ENCODE data around the gene MRPL54. TPM values are rescaled to one million over a fixed set of nuclear protein-coding genes. Genes with fewer than 3 reads are reported as not detected.

MRPL54 gene
- total RNA-seq, 1 donor from 2014 or later, result 59.4 TPM

DNA sequence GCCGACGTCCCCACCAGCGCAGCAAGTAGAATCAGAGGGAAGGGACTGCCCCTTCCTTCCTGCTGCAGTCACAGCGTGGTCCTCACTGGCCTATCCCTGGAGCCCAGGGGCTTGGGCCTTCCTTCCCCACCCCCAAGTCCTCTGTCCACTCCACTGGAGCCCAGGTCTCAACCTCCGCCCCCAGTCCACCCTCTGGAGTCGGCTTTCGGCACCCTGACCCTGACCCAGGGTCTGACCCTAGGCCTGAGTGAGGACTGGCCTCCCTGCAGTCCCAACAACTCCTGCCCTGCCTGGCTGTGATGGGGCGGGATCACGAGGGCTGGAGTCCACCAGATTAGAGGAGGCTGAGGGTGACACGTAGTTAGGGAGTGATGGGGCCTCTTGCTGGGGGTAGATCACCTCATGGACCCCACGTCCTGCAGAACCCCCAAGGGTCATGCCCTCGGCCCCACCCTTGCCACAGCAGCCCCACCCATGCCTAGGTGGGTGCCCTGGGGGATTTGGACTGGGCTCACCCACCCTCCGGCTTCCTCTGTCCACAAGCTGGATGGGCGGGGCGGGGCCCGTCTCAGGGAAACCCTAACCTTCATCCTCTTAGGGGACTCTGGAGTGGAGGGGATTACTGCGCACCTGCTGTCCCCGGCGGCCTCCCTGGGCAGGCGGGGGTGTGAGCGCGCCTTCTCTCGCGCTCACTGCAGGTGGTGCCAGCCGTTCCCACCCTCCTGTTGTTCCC lies 5.7 kb downstream of the MRPL54 start:
- ATAC-seq (no peak), DNase-seq (no peak)
- TF ChIP-seq, protein P1, sequence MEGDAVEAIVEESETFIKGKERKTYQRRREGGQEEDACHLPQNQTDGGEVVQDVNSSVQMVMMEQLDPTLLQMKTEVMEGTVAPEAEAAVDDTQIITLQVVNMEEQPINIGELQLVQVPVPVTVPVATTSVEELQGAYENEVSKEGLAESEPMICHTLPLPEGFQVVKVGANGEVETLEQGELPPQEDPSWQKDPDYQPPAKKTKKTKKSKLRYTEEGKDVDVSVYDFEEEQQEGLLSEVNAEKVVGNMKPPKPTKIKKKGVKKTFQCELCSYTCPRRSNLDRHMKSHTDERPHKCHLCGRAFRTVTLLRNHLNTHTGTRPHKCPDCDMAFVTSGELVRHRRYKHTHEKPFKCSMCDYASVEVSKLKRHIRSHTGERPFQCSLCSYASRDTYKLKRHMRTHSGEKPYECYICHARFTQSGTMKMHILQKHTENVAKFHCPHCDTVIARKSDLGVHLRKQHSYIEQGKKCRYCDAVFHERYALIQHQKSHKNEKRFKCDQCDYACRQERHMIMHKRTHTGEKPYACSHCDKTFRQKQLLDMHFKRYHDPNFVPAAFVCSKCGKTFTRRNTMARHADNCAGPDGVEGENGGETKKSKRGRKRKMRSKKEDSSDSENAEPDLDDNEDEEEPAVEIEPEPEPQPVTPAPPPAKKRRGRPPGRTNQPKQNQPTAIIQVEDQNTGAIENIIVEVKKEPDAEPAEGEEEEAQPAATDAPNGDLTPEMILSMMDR (IDR thresholded peaks at IDR 0.05), result no peak
- Histone ChIP-seq H3K4me1 (peaks cover 9% of the 10 kb centered on the region), H3K9me3 (no peaks in the 10 kb centered on the region), H3K27ac (no peak overlapping the region), H3K4me3 (no peak overlapping the region), H3K27me3 (ENCODE audit: low read depth) (no peaks in the 10 kb centered on the region), H3K36me3 (peaks cover 47% of the 10 kb centered on the region)
- intact Hi-C loops (cut with DNase I), result no loop called here

GRCh38 chr19:3768748-3769099 lies 6.2 kb downstream of the MRPL54 start:
- no peaks in the 10 kb centered on the region for H3K27me3 ChIP-seq (ENCODE audit: low read depth)
- DNase-seq, result no peak
- TF ChIP-seq, protein P1 (IDR thresholded peaks at IDR 0.05), result no peak
- H3K9me3 ChIP-seq, result no peaks in the 10 kb centered on the region
- peaks cover 47% of the 10 kb centered on the region for H3K36me3 ChIP-seq
- ATAC-seq, result no peak
- intact Hi-C loops (cut with DNase I), result no loop called here
- no peak overlapping the region for H3K27ac ChIP-seq
- peaks cover 4% of the 10 kb centered on the region for H3K4me1 ChIP-seq
- no peak overlapping the region for H3K4me3 ChIP-seq

DNA sequence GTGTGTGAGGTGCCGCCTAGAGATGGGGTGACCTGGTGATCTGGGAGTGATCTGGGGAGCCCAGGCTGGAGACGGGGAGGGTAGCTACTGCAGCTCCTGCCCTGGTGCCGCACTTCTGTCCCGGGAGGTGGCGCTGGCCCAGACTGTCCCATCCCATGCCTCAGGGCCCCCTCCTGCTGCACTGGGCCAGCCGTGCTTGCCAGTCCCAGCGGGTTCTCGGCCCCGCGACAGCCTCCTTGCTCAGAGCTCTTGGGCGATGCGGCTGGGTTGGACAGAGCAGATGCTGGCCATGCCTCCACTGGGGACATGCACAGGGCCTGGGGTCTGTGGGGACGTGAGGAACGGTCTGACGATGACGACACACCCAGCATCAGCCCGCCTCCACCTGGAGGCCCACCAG lies 7.0 kb downstream of the MRPL54 start:
- no peaks in the 10 kb centered on the region for H3K9me3 ChIP-seq
- H3K36me3 ChIP-seq, result peaks cover 47% of the 10 kb centered on the region
- no peak for ATAC-seq
- H3K27ac ChIP-seq, result no peak overlapping the region
- no peak for DNase-seq
- intact Hi-C loops (cut with DNase I), result no loop called here
- no peak overlapping the region for H3K4me3 ChIP-seq
- no peaks in the 10 kb centered on the region for H3K4me1 ChIP-seq
- H3K27me3 ChIP-seq (ENCODE audit: low read depth), result no peaks in the 10 kb centered on the region
- TF ChIP-seq, protein P1 (IDR thresholded peaks at IDR 0.05), result no peak

DNA sequence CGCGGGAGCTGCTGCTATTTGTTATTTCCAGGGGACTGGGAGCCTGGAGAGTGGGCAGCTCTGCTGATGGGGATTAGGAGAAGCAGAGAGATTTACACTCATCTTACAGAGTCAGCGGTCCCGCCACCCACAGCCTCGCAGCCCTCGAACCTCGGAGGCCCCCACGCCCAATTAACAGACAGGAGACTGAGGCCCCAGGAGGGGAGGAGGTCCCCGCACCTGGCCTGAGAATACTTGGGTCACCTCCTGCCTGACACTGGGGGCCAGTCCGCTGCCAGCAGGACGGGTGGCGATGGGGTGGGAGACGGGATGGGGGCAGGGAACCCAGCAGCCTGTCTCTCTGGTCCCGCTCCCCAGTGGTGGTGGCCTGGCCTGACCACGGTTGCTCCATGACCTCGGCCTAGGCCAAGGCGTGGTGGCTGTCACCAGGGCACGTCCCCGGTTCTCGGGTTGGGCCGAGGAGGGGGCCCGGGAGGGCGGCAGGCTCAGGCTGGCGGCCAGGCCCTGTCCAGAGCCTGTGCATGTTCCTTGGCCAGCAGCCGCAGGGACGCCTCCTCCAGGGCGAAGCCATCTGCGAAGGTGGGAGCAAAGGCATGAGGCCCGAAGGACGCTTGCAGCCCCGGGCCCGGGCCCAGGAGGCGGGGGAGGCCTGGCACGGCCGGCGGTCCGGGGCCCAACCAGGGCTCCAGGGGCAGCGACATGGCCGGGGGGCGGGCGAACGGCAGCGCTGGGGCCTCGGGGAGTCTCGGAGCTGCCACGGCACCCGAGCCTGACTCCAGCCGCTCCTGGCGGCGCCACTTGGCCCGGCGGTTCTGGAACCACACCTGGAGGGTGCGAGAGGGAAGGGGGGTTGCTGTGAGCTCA lies 7.9 kb downstream of the MRPL54 start:
- TF ChIP-seq, protein P1 (IDR thresholded peaks at IDR 0.05), result no peak
- H3K27ac ChIP-seq, result no peak overlapping the region
- no peaks in the 10 kb centered on the region for H3K9me3 ChIP-seq
- DNase-seq (no peak), ATAC-seq (no peak)
- no peak overlapping the region for H3K4me3 ChIP-seq
- no peaks in the 10 kb centered on the region for H3K27me3 ChIP-seq (ENCODE audit: low read depth)
- H3K36me3 ChIP-seq, result peaks cover 42% of the 10 kb centered on the region
- H3K4me1 ChIP-seq, result no peaks in the 10 kb centered on the region
- intact Hi-C loops (cut with DNase I), result no loop called here

- Histone ChIP-seq H3K4me3 (no peak overlapping the region), H3K27me3 (ENCODE audit: low read depth) (no peaks in the 10 kb centered on the region), H3K9me3 (no peaks in the 10 kb centered on the region), H3K4me1 (no peaks in the 10 kb centered on the region), H3K27ac (no peak overlapping the region), H3K36me3 (peaks cover 34% of the 10 kb centered on the region)
- no peak for ATAC-seq
- TF ChIP-seq, protein P1 (IDR thresholded peaks at IDR 0.05), result no peak
- intact Hi-C loops (cut with DNase I), result no loop called here
- no peak for DNase-seq
Measured at GRCh38 chr19:3771000-3771905, 8.8 kb downstream of the MRPL54 start.

Data from lower lobe of right lung (tissue), 2 donors.